GM18517 (cell line): ENCODE data around the gene ELFN2.
"Not testable (repeated sequence)": the region's sequence is repeated elsewhere in the genome, so short reads cannot be mapped to it uniquely, and the experiment has no call there.

Experiments
- ATAC-seq: cut with Tn5 transposase; IDR thresholded peaks from one replicate; pipeline ENCODE4 v1.9.1; 2021; ENCODE audit warnings: mild to moderate bottlenecking, moderate library complexity; ENCODE audit not compliant: unreplicated experiment

The ELFN2 gene

DNA sequence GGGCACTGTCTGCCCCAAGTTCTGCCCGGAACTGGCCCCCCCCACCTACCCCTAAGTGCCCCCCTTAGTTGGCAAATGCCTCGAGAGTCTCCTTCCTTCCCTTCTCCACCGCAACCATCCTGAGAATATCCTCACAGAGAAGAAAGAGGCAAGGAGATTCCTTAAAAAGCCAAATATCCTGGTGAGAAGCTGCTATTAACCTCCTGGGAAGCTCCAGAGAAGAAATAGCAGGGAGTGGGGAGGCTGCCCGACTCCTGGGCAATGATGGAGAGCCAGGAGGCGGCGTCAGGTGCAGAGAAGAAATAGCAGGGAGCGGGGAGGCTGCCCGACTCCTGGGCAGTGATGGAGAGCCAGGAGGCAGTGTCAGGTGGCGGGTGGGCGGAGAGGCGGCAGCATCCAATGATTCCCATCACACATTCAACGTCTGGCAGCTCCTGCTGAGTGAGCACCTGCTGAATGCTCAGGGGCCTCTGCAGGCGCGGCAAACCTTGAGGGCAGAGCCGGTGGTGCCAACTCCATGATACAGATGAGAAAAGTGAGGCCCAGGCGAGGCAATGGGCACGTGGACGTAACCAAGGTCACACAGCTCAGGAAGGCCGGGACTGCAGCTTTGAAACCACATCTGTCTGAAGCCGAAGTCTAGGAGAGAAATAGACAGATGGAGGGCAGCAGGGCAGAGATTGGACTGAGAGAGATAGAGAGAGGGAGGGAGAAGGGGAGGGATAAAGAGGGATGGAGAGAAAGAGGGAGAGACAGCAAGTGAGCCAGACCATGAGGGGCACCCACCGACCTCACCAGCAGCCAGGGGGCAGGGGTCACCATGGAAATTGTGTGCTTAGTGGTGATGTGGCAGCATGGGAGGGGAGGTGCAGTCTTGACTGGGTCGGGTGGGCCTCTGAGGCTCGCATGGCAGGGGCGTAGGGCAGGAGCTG, 86.7 kb downstream of the ELFN2 start:
- ATAC-seq: no peak

DNA sequence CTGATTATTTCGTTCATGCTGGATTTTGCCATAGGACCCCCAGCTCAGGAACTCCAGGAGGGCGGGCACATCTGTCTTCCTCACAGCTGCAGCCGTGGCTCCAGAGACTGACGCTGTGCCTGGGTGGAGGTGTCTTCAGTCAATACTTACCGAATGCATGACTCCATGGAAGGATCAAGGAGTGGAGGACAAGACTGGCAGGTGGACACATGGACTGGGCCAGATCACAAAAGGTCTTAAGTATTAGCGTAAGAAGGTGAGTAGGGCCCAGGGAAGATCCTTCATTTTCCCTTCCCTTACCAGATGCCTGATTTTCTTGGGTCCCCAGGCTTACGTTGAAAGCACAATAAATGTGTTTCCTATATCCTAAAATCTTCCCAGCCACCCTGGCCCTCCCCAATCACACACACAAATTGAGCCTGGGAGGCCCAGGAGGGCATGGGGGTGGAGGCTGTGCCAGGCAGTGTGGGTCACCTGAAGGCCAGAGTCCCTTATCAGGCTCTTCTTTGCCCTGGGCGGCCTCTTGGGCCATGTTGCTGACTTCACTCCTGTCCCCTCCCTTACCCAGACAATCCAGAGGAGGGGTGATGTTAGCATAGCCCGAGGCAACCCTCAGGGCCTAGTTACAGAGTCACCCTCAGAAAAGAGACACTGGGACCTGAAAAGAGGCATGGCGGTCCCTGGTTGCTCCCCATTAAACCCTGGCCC, 88.6 kb downstream of the ELFN2 start:
- no peak for ATAC-seq

GRCh38 chr22:37337204-37337943, 89.9 kb downstream of the ELFN2 start:
- ATAC-seq: no peak

DNA sequence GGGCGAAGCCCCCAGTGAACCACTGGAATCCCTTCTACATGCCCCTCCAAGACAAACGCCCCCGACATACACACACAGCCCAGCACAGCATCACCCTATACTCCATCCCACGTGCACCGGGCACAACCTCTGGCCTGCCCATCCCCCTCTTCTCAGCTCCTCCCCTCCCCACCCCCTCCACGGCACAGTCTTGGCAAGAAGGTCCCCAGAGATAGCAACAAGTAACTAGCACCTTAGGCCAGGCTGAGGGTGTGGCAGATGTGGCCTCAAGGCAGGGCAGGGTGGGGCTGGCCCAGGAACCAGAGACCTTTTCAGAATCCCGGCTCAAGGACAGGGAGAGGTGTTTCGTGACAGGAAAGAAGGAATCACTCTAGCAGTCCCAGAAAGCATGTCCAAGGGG, 90.7 kb downstream of the ELFN2 start:
- ATAC-seq: no peak

DNA sequence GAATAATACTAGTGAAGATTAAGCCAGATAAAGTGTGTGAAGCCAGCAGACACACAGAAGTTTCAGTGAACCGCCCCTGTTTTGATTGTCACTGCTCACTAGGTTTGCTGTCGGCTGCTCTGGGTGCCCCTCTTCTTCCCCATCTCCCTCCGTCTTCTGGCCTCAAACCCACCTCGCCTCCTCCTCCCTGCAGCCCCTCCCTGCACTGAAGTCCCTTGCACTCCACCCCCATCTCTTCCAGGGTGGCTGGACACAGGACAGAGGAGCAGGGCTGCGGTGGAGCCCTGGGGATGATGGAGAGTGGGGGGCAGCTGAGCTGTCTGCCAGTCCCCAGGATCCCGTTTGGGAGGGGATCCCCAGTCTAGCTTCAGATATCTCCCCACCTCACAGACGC, 91.5 kb downstream of the ELFN2 start:
- ATAC-seq: no peak

DNA sequence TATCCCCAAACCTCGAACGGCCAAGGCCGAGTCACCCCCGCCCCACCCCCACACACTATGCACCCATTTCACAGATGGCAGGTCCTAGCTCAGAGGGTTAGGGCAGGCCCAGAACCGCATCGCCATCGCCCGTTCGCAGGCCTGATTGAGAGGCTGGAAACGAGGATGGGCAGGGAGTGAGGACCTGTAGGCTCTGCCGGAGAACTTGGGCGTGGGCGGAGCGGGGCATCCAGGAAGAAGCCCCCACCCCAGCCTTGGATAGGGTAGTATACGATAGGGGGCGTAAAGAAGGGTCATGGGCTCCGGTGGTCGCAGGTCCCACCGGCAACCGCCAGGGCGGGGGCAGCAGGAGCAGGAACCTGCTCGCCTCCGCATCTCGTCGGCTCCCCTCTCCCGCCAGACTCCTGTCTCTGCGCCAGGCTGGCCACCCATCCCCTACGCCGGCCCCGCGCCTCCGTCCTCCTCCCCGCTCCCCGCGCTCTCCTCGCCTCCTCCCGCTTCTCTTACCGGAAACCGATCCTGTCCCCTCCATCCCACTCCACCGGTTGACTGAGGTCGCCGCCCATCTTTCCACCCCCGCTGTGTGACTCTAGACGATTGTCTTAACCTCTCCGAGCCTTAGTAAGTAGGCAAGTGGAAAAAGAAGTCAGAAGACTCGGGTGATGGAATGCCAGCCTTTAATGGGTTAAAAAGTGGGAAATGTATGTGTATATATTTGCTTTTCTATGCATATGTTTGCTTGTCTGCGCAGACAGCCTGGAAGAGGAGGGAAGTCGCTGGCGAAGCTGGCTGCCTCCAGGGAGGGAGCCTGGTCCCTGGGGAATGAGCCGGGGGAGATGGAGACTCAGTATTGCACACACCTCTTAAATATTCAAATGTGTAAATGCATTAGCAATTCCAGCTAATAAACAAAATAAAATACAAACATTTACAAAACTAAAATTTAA, 92.1 kb downstream of the ELFN2 start:
- ATAC-seq: no peak

DNA sequence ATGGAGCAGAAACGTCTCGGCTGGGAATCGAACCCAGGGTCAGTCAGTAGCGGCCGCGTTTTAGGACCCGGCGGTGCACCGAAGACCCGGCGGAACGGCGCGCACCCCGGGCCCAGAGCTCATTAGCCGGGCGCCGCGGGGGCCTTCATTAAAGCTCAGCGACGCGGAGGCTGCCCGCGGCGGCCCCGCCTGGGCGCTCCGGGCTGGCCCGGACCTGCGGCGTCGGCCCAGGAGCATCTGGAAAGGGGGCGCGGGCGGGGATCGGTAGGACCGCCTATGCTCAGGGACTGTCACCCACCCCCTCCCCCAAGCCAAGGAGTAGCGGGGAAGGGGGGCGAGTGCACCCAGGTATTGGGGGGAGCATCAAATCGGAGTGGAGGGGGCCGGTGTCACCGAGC, 92.8 kb downstream of the ELFN2 start:
- no peak for ATAC-seq

- ATAC-seq: no peak
These were observed 93.4 kb downstream of the ELFN2 start for GRCh38 chr22:37333724-37334460.

GRCh38 chr22:37331856-37332536, 95.3 kb downstream of the ELFN2 start:
- no peak for ATAC-seq

DNA sequence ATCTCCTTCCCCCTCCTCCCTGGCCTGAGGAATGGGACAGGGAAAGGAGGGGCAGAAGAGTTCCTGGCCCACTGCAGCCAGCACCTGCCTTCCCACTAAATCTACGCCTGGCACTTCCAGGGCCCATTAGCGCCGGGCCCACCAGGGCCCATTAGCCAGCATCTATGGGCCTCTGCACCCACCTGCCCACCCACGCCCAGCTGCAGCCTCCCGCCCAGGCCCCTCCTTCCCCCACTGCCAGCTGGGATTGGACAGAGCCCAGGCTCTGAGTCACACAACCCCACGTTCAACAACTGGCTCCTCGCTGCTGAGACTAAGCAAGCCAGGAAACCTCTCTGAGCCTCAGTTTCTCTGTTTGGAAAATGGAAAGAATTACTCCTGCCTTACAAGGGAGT, 96.2 kb downstream of the ELFN2 start:
- ATAC-seq: no peak

- ATAC-seq: no peak
These were observed 96.9 kb downstream of the ELFN2 start for GRCh38 chr22:37330200-37331033.

DNA sequence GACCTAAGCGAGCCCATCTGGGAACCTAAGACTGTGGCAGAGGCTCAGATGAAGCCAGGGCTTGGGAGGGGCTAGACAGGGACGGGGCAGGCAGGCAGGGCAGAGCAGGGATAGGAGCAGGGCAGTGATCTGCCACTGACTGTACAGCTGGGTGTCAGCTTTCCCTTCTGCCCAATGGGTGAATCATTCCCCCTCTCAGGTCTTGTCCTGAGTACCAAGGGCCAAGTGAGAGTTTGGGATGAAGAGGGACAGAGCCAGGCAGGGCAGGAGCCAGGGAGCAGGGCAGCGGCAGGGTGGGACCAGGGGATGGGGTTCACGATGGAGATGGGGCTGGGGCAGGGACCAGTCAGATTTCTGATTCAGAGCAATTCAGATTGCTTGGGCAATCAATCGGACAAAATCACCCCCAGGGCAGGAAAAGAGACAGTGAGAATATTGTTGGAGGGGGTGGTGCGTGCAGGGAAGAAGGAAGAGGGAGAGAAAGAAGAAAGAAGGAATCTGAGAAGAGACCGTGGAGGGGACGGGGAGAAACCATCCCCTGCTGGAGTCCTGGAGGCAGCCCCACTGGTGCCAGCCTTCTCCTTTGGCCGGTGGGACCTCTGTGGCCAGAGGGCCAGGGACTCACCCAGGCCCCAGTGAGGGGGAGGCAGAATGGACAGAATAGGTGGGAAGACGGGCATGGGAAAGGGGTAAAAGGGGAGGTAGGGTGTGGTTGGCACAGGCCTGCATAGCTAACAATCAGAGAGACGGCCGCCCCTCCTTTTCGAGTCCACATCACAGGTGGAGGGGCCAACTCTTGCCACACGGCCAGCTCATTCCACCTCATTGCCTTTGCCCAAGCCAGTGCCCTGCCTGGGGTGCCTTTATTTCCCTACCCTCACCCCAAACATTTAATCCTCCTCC, 97.8 kb downstream of the ELFN2 start:
- ATAC-seq: no peak

- ATAC-seq: not testable (repeated sequence)
These were observed 98.6 kb downstream of the ELFN2 start for GRCh38 chr22:37328538-37329237.

GRCh38 chr22:37328017-37328416, 99.3 kb downstream of the ELFN2 start:
- no peak for ATAC-seq

GRCh38 chr22:37326726-37327125, 100.6 kb downstream of the ELFN2 start:
- no peak for ATAC-seq

DNA sequence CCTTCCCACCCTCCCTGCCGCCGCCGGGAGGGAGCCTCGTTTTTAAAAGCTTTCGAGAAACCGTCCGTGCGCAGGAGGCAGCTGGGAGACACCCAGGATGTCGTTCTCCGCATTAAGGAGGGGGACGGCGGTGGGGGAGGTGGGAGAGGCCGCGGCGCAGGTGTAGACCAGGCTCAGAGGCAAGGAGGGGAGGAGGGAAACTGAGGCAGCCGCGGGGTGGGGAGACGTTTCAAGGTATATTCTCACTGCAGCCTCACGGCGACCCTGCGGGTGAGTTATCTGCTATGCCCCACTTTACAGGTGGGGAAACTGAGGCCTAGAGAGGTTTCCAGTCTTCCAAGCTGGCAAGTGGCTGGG, 102.3 kb downstream of the ELFN2 start:
- no peak for ATAC-seq
